Activated CD4-positive, alpha-beta T cell treated with anti-CD3 and anti-CD28 coated beads for 24 hours (primary cell): ENCODE results near the gene C22orf23.

Experiments
- DNase-seq, 2 donors: peaks; one replicate each; pipeline ENCODE4 v3.0.0-alpha.2; 2020; ENCODE audit warnings: low read depth in 2 of 2

The C22orf23 gene

GRCh38 chr22:37898441-37899181 lies 54.8 kb downstream of the C22orf23 start:
- no peak for DNase-seq

- no peak for DNase-seq
These were observed 55.6 kb downstream of the C22orf23 start for GRCh38 chr22:37897807-37898206.

GRCh38 chr22:37896939-37897338 lies 56.5 kb downstream of the C22orf23 start:
- DNase-seq: no peak

DNA sequence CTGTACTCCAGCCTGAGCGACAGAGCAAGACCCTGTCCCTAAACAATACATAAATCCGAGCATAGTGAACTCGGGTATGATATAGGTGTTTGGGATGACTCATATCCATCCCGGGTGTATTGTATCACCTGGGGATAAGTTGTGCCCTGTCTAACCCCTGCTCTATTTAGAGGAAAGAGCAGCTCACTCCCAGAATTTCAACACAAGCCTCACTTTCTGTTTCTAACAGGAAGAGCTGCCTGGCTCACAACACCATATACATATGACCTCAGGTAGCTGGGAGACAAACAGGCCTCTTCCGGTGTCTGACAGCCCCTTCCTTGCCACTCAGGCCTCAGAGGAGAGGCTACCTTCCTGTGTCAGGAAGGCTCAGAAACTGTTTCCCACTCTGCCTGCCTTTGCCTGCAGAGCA lies 57.2 kb downstream of the C22orf23 start:
- DNase-seq: no peak

GRCh38 chr22:37894939-37895670 lies 58.3 kb downstream of the C22orf23 start:
- no peak for DNase-seq

GRCh38 chr22:37893583-37893983 lies 59.8 kb downstream of the C22orf23 start:
- DNase-seq: no peak
